ENCODE data around the gene NAT14. TPM values are rescaled to one million over a fixed set of nuclear protein-coding genes. Genes with fewer than 3 reads are reported as not detected.
A peak's percentile ranks its signal among the peaks of the same experiment; 100 is the strongest.

NAT14 gene
- total RNA-seq, 1 experiment from 2014 or later: 55.3 TPM

DNA sequence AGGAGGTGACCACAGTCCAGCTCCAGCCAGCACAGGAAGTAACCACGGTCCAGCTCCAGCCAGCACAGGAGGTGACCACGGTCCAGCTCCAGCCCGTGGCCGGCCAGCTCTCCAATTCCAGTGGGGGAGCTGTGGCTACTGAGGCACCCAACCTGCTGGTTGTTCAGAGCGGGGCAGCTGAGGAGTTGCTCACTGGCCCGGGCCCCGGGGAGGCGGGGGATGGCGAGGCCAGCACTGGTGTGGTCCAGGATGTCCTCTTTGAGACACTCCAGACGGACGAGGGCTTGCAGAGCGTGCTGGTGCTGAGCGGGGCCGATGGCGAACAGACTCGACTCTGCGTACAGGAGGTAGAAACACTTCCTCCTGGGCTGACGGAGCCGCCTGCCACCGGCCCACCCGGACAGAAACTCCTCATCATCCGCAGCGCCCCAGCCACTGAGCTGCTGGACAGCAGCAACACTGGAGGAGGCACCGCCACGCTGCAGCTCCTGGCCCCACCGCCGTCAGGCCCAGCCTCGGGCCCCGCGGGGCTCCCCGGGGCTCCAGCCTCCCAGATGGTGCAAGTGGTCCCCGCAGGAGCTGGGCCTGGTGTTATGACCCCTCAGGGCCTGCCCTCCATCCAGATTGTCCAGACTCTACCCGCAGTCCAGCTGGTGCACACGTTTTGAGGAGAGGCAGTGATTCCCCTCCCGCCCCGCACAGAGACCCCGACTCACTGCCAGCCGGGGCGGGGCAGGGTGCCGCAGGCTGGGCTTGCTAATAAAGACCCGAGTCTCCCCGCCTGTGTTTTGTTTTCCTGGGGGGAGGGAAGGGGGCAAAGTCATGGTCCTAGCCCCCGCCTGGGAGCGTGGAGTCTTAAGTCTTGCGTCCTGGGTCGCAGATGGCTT, 1.0 kb upstream of the NAT14 start (continued):
- TF ChIP-seq, protein P1, sequence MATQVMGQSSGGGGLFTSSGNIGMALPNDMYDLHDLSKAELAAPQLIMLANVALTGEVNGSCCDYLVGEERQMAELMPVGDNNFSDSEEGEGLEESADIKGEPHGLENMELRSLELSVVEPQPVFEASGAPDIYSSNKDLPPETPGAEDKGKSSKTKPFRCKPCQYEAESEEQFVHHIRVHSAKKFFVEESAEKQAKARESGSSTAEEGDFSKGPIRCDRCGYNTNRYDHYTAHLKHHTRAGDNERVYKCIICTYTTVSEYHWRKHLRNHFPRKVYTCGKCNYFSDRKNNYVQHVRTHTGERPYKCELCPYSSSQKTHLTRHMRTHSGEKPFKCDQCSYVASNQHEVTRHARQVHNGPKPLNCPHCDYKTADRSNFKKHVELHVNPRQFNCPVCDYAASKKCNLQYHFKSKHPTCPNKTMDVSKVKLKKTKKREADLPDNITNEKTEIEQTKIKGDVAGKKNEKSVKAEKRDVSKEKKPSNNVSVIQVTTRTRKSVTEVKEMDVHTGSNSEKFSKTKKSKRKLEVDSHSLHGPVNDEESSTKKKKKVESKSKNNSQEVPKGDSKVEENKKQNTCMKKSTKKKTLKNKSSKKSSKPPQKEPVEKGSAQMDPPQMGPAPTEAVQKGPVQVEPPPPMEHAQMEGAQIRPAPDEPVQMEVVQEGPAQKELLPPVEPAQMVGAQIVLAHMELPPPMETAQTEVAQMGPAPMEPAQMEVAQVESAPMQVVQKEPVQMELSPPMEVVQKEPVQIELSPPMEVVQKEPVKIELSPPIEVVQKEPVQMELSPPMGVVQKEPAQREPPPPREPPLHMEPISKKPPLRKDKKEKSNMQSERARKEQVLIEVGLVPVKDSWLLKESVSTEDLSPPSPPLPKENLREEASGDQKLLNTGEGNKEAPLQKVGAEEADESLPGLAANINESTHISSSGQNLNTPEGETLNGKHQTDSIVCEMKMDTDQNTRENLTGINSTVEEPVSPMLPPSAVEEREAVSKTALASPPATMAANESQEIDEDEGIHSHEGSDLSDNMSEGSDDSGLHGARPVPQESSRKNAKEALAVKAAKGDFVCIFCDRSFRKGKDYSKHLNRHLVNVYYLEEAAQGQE (IDR thresholded peaks at IDR 0.05; ENCODE audit: low read depth): no peak

DNA sequence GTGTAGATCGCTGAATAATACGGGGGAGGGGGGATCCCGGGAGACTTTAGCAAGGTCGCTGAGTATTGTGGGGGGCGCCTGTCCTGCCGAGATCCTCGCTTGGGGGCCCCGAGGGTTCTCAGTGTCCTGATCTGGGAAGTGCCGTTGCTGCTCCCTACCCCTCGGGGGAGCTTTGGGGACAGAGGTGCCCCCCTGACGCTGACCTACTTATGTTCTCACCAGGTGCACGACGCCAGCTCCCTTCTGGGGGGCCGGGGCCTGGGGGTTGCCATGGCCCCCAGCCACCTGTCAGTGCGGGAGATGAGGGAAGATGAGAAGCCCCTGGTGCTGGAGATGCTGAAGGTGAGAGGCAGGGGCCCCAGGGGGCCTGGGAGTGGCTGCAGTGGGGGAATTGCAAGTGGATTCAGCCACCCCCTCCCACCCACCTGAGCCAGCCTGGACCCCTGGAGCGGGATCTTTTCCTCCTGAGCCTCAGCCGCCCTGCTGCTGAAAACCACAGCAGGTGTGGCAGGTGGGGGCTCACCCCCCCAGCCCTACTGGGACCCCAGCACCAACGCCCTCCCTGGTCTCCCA, 537 bp downstream of the NAT14 start:
- Histone ChIP-seq H3K4me2 (ENCODE audit: low read length) (peak overlapping the region; percentile 97), H3K9me3 (ENCODE audit: control insufficient read depth in 1 of 2, insufficient read depth in 1 of 2, low read depth in 1 of 2, low read length in 2 of 2) (no peaks in the 10 kb centered on the region), H3K4me1 (ENCODE audit: control insufficient read depth in 1 of 2, insufficient read depth in 2 of 2, low read length in 2 of 2) (peaks cover 10 to 34% of the 10 kb centered on the region in 2 experiments; a peak in 3 of 4 replicates), H4K20me1 (ENCODE audit: insufficient read depth) (no peaks in the 10 kb centered on the region), H3K27ac (ENCODE audit: low read depth, low read length) (peak overlapping the region; percentile 85), H3K9ac (ENCODE audit: low read length) (peak overlapping the region; percentile 97), H3K9me2 (ENCODE audit: insufficient read depth) (no peaks in the 10 kb centered on the region), H2AFZ (ENCODE audit: low read depth, low read length, poor library complexity, severe bottlenecking) (no peak overlapping the region), H3K36me3 (ENCODE audit: control insufficient read depth in 1 of 2, insufficient read depth in 2 of 2, low read length in 2 of 2) (no peaks in the 10 kb centered on the region), H3K79me2 (ENCODE audit: insufficient read depth, low read length) (peaks cover 7% of the 10 kb centered on the region; the same call in 1 of the 2 replicates), H3K27me3 (ENCODE audit: insufficient read depth, low read length) (no peaks in the 10 kb centered on the region), H3K4me3 (replicated peaks in 1 of 2; ENCODE audit: low read depth in 1 of 2, low read length in 2 of 2) (peak overlapping the region; percentile 79 to 80)
- DNase-seq (ENCODE audit: low read depth, low spot score): no peak
- BruUV-seq (replicated peaks): TSS peak; percentile 76
- ATAC-seq: peak; percentile 16
- CTCF ChIA-PET: interaction anchor here (0.9 kb wide), 1 partner anchor 19 kb away, joined by 4 read pairs; no protein-coding TSS in a partner anchor
- no peak for TF ChIP-seq POLR2A (IDR thresholded peaks at IDR 0.05; ENCODE audit: borderline replicate concordance, extremely low read depth, insufficient read depth, insufficient read length)
- RAD21 ChIA-PET (ENCODE audit: low non-redundant PET in 1 of 2, low total read pairs in 2 of 2, uncharacterized antibody in 2 of 2, unreplicated experiment in 2 of 2): no interaction called here
- POLR2A ChIA-PET: interaction anchor here (0.7 to 1.2 kb wide), 2 partner anchors 8 to 9 kb away, joined by 4 to 8 read pairs; partner anchors contain the start of gene ZNF628
- intact Hi-C loops (cut with micrococcal nuclease): no loop called here
